Mesenchymal stem cell (in vitro differentiated cells and primary cell): ENCODE data around the gene CHPF2.

ENCODE experiments used
- DNase-seq: peaks from one replicate; pipeline ENCODE4 v3.0.0-alpha.2; 2013
- H2AFZ ChIP-seq: one replicate; pipeline ENCODE4 v1.6.1; 2013; ENCODE audit warnings: low read depth, mild to moderate bottlenecking, control low read depth, inconsistent platforms, low read length, moderate library complexity
- H2AK5ac ChIP-seq: 2 replicates; pipeline ENCODE4 v1.6.1; 2013; ENCODE audit warnings: low read length, moderate library complexity, mild to moderate bottlenecking, inconsistent platforms; ENCODE audit not compliant: severe bottlenecking
- H2BK120ac ChIP-seq: one replicate; pipeline ENCODE4 v1.6.1; 2013; ENCODE audit warnings: low read depth, mild to moderate bottlenecking, inconsistent platforms, low read length, moderate library complexity
- H2BK12ac ChIP-seq, 2 experiments: one replicate each; pipeline ENCODE4 v1.6.1; 2013; ENCODE audit warnings: inconsistent platforms in 2 of 2, low read length in 2 of 2, mild to moderate bottlenecking in 2 of 2, moderate library complexity in 2 of 2, control low read depth in 1 of 2
- H2BK15ac ChIP-seq: one replicate; pipeline ENCODE4 v1.6.1; 2013; ENCODE audit warnings: mild to moderate bottlenecking, low read depth, inconsistent platforms; ENCODE audit not compliant: poor library complexity, severe bottlenecking
- H2BK5ac ChIP-seq: 2 replicates; pipeline ENCODE4 v1.6.1; 2013; ENCODE audit warnings: low read depth, mild to moderate bottlenecking, low read length, control low read depth, inconsistent platforms; ENCODE audit not compliant: poor library complexity, severe bottlenecking
- H3K14ac ChIP-seq, 2 experiments: one replicate each; pipeline ENCODE4 v1.6.1; 2013; ENCODE audit warnings: inconsistent platforms in 2 of 2, low read length in 2 of 2, control low read depth in 1 of 2, mild to moderate bottlenecking in 1 of 2, moderate library complexity in 1 of 2
- H3K18ac ChIP-seq, 2 experiments: one replicate each; pipeline ENCODE4 v1.6.1; 2013; ENCODE audit warnings: inconsistent platforms in 2 of 2, low read length in 2 of 2, control low read depth in 1 of 2, low read depth in 1 of 2, mild to moderate bottlenecking in 1 of 2
- H3K23ac ChIP-seq, 2 experiments: one replicate each; pipeline ENCODE4 v1.6.1; 2013; ENCODE audit warnings: inconsistent platforms in 2 of 2, low read length in 2 of 2, mild to moderate bottlenecking in 2 of 2, moderate library complexity in 2 of 2, control low read depth in 1 of 2
- H3K27ac ChIP-seq: 2 replicates; pipeline ENCODE4 v1.5.1; 2013; ENCODE audit warnings: mild to moderate bottlenecking, moderate library complexity, low read length, control low read depth, inconsistent platforms; ENCODE audit not compliant: poor library complexity, severe bottlenecking
- H3K27me3 ChIP-seq, 2 experiments: 2 replicates each; pipeline versions ENCODE4 v1.6.1 to v1.7.0; 2013; ENCODE audit warnings: low read length in 2 of 2, mild to moderate bottlenecking in 2 of 2, moderate library complexity in 2 of 2, control low read depth in 1 of 2, inconsistent platforms in 1 of 2; ENCODE audit not compliant: control insufficient read depth in 1 of 2, insufficient read depth in 1 of 2
- H3K36me3 ChIP-seq, 2 experiments: 2 replicates each; pipeline versions ENCODE4 v1.6.1 to v1.7.0; 2013; ENCODE audit warnings: low read length in 2 of 2, control low read depth in 1 of 2, inconsistent platforms in 1 of 2, low read depth in 1 of 2, mild to moderate bottlenecking in 1 of 2; ENCODE audit not compliant: insufficient read depth in 2 of 2, control insufficient read depth in 1 of 2
- H3K4ac ChIP-seq, 2 experiments: one replicate each; pipeline ENCODE4 v1.6.1; 2013; ENCODE audit warnings: inconsistent platforms in 2 of 2, low read length in 2 of 2, mild to moderate bottlenecking in 2 of 2, moderate library complexity in 2 of 2, control low read depth in 1 of 2, low read depth in 1 of 2
- H3K4me1 ChIP-seq: 2 replicates; pipeline ENCODE4 v1.6.1; 2013; ENCODE audit warnings: low read depth, low read length, control low read depth; ENCODE audit not compliant: control insufficient read depth, insufficient read depth
- H3K4me2 ChIP-seq: 2 replicates; pipeline ENCODE4 v1.6.1; 2013; ENCODE audit warnings: low read length, mild to moderate bottlenecking, inconsistent platforms; ENCODE audit not compliant: poor library complexity, severe bottlenecking
- H3K4me3 ChIP-seq, 2 experiments: 2 replicates each; pipeline versions ENCODE4 v1.5.1 to v1.7.0; 2013; ENCODE audit warnings: low read length in 2 of 2, mild to moderate bottlenecking in 2 of 2, control low read depth in 1 of 2, low read depth in 1 of 2; ENCODE audit not compliant: insufficient read depth in 1 of 2
- H3K79me1 ChIP-seq: replicated peaks from 2 replicates; pipeline ENCODE4 v1.6.1; 2013; ENCODE audit warnings: mild to moderate bottlenecking, control low read depth, low read length, inconsistent platforms; ENCODE audit not compliant: poor library complexity, severe bottlenecking
- H3K9ac ChIP-seq: 2 replicates; pipeline ENCODE4 v1.7.0; 2013; ENCODE audit warnings: mild to moderate bottlenecking, low read length, moderate library complexity
- H3K9me3 ChIP-seq: 2 replicates; pipeline ENCODE4 v1.7.0; 2013; ENCODE audit warnings: mild to moderate bottlenecking, low read length; ENCODE audit not compliant: control insufficient read depth
- H4K8ac ChIP-seq: one replicate; pipeline ENCODE4 v1.6.1; 2013; ENCODE audit warnings: inconsistent platforms, mild to moderate bottlenecking, low read length, moderate library complexity
- H4K91ac ChIP-seq: one replicate; pipeline ENCODE4 v1.6.1; 2013; ENCODE audit warnings: mild to moderate bottlenecking, low read length, inconsistent platforms
- WGBS: methylation state at CpG from one replicate; pipeline ENCODE4 v1.1.7; 2013; ENCODE audit warnings: mixed read lengths; 5-methylcytosine and 5-hydroxymethylcytosine counted together

The CHPF2 gene

DNA sequence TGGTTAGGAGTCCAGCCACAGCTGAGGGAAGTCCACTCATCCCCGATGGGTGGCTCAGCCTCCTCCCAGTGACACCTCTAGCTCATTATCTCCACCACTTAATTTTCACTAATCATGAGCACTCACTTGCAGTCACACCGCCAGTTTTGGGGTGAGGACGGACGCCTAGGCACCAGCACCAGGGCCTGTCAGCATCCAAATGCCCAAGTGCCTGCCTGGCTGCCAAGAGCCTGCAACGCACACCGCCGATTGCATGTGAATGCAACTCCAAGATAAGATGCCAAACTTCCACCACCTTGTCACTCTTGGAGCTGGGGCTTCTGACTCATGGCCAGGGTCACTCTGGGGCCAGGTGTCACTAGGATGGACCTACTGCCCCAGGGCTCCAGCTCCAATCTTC is 40.6 kb downstream of the CHPF2 start:
- H3K36me3 ChIP-seq: peaks cover 0 to 4% of the 10 kb centered on the region in 2 experiments
- peak overlapping the region in 1 of 2 experiments; percentile 44 for H3K14ac ChIP-seq
- 86% methylated on average over 7 of the region's 7 CpGs for WGBS
- H2BK5ac ChIP-seq: no peak overlapping the region
- no peak overlapping the region for H3K4me3 ChIP-seq
- no peak overlapping the region for H3K27ac ChIP-seq
- H2AK5ac ChIP-seq: no peak overlapping the region
- peak overlapping the region; percentile 86 for H4K91ac ChIP-seq
- no peak overlapping the region for H3K9ac ChIP-seq
- peaks cover 51 to 60% of the 10 kb centered on the region in 2 experiments for H3K27me3 ChIP-seq
- no peak overlapping the region for H3K4me2 ChIP-seq
- peak overlapping the region; percentile 26 for H2BK15ac ChIP-seq
- peaks cover 14% of the 10 kb centered on the region for H3K4me1 ChIP-seq
- H3K23ac ChIP-seq: peak overlapping the region in 1 of 2 experiments; percentile 34
- H3K18ac ChIP-seq: peak overlapping the region in 1 of 2 experiments; percentile 59
- H2BK120ac ChIP-seq: no peak overlapping the region
- peak overlapping the region in 1 of 2 experiments; percentile 57 for H3K4ac ChIP-seq
- H4K8ac ChIP-seq: peak overlapping the region; percentile 21
- H2BK12ac ChIP-seq: peak overlapping the region; percentile 79 to 96
- no peak overlapping the region for H2AFZ ChIP-seq
- no peak for DNase-seq
- H3K79me1 ChIP-seq: no peaks in the 10 kb centered on the region
- no peaks in the 10 kb centered on the region for H3K9me3 ChIP-seq

GRCh38 chr7:151273651-151274390 is 41.5 kb downstream of the CHPF2 start:
- Histone ChIP-seq H4K91ac (no peak overlapping the region), H3K4me3 (no peak overlapping the region), H3K14ac (no peak overlapping the region), H3K4ac (no peak overlapping the region), H2BK120ac (no peak overlapping the region), H4K8ac (no peak overlapping the region), H3K36me3 (peaks cover 0 to 4% of the 10 kb centered on the region in 2 experiments), H2BK12ac (peak overlapping the region in 1 of 2 experiments; percentile 47), H2AK5ac (no peak overlapping the region), H3K79me1 (no peaks in the 10 kb centered on the region), H3K4me1 (peaks cover 14% of the 10 kb centered on the region), H3K9ac (no peak overlapping the region), H2BK5ac (no peak overlapping the region), H3K27ac (no peak overlapping the region), H3K23ac (no peak overlapping the region), H3K18ac (no peak overlapping the region), H2BK15ac (no peak overlapping the region), H3K9me3 (no peaks in the 10 kb centered on the region), H2AFZ (no peak overlapping the region), H3K27me3 (peaks cover 49 to 54% of the 10 kb centered on the region in 2 experiments), H3K4me2 (no peak overlapping the region)
- WGBS: 78% methylated on average over 9 of the region's 9 CpGs
- DNase-seq: no peak

- no peak overlapping the region for H3K18ac ChIP-seq
- H4K91ac ChIP-seq: no peak overlapping the region
- no peak overlapping the region for H2AK5ac ChIP-seq
- no peak overlapping the region for H2BK12ac ChIP-seq
- H2BK5ac ChIP-seq: no peak overlapping the region
- no peak overlapping the region for H3K4me3 ChIP-seq
- peaks cover 49 to 53% of the 10 kb centered on the region in 2 experiments for H3K27me3 ChIP-seq
- H2BK15ac ChIP-seq: no peak overlapping the region
- peaks cover 0 to 4% of the 10 kb centered on the region in 2 experiments for H3K36me3 ChIP-seq
- H3K27ac ChIP-seq: no peak overlapping the region
- no peak overlapping the region for H3K4ac ChIP-seq
- no peak for DNase-seq
- H3K4me2 ChIP-seq: no peak overlapping the region
- no peak overlapping the region for H4K8ac ChIP-seq
- no peak overlapping the region for H2AFZ ChIP-seq
- no peak overlapping the region for H3K14ac ChIP-seq
- H3K79me1 ChIP-seq: no peaks in the 10 kb centered on the region
- H3K4me1 ChIP-seq: peaks cover 14% of the 10 kb centered on the region
- no peak overlapping the region for H3K23ac ChIP-seq
- H3K9me3 ChIP-seq: no peaks in the 10 kb centered on the region
- WGBS: 93% methylated on average over 9 of the region's 9 CpGs
- H3K9ac ChIP-seq: no peak overlapping the region
- H2BK120ac ChIP-seq: no peak overlapping the region
These were observed 42.1 kb downstream of the CHPF2 start for GRCh38 chr7:151274396-151274795.

GRCh38 chr7:151274936-151275812 is 42.9 kb downstream of the CHPF2 start:
- H4K91ac ChIP-seq: peak overlapping the region; percentile 11

More at GRCh38 chr7:151274936-151275812, 42.9 kb downstream of the CHPF2 start:
- Histone ChIP-seq H3K4ac (no peak overlapping the region), H3K9ac (no peak overlapping the region), H3K27me3 (peaks cover 49 to 53% of the 10 kb centered on the region in 2 experiments), H3K18ac (no peak overlapping the region), H2BK12ac (no peak overlapping the region), H3K79me1 (no peaks in the 10 kb centered on the region), H4K8ac (no peak overlapping the region), H3K4me3 (no peak overlapping the region), H2BK15ac (peak overlapping the region; percentile 2), H3K9me3 (no peaks in the 10 kb centered on the region), H3K36me3 (peaks cover 0 to 4% of the 10 kb centered on the region in 2 experiments), H3K27ac (no peak overlapping the region), H3K4me2 (no peak overlapping the region), H2AK5ac (no peak overlapping the region), H3K14ac (no peak overlapping the region), H2BK5ac (no peak overlapping the region), H3K23ac (no peak overlapping the region), H2AFZ (no peak overlapping the region), H2BK120ac (no peak overlapping the region), H3K4me1 (peaks cover 12% of the 10 kb centered on the region)
- DNase-seq: no peak
- 85% methylated on average over 17 of the region's 17 CpGs for WGBS
